ENCODE data around the gene ZNF19.
A peak's percentile ranks its signal among the peaks of the same experiment; 100 is the strongest.

The ZNF19 gene

GRCh38 chr16:71461686-71462648 is 27.2 kb downstream of the ZNF19 start, which contains the start of gene ZNF23:
Gene ZNF23, minus strand, starts transcription at chr16:71462247. Its CDS starts 5,451 bp downstream, at chr16:71456796.
- H3K4me3 ChIP-seq (ENCODE audit: low read depth, low read length) = peak within 1 kb of the TSS; percentile 94
- peak; percentile 85 for DNase-seq (ENCODE audit: low read depth)
- TF ChIP-seq MYC (IDR thresholded peaks at IDR 0.05; ENCODE audit: low read depth, low read length) (peak; percentile 90), CTCF (IDR thresholded peaks at IDR 0.05; ENCODE audit: low read depth, low read length) (no peak), POLR2A (IDR thresholded peaks at IDR 0.05; ENCODE audit: extremely low read depth, insufficient read length) (peak; percentile 91), MAX (IDR thresholded peaks at IDR 0.05; ENCODE audit: low read depth, low read length) (peak; percentile 62; the same call in 1 of the 2 replicates)

- DNase-seq (ENCODE audit: low read depth) = no peak
- H3K4me3 ChIP-seq (ENCODE audit: low read depth, low read length) = peak overlapping the region; percentile 94
- TF ChIP-seq MAX (IDR thresholded peaks at IDR 0.05; ENCODE audit: low read depth, low read length) (no peak), POLR2A (IDR thresholded peaks at IDR 0.05; ENCODE audit: extremely low read depth, insufficient read length) (no peak), MYC (IDR thresholded peaks at IDR 0.05; ENCODE audit: low read depth, low read length) (no peak), CTCF (IDR thresholded peaks at IDR 0.05; ENCODE audit: low read depth, low read length) (no peak)
Measured at GRCh38 chr16:71460941-71461340, 28.2 kb downstream of the ZNF19 start.

- no peak for DNase-seq (ENCODE audit: low read depth)
- no peak overlapping the region for H3K4me3 ChIP-seq (ENCODE audit: low read depth, low read length)
- TF ChIP-seq POLR2A (IDR thresholded peaks at IDR 0.05; ENCODE audit: extremely low read depth, insufficient read length) = no peak
- TF ChIP-seq MYC (IDR thresholded peaks at IDR 0.05; ENCODE audit: low read depth, low read length) = no peak
- no peak for TF ChIP-seq CTCF (IDR thresholded peaks at IDR 0.05; ENCODE audit: low read depth, low read length)
- TF ChIP-seq MAX (IDR thresholded peaks at IDR 0.05; ENCODE audit: low read depth, low read length) = no peak
Measured at GRCh38 chr16:71460236-71460635, 28.9 kb downstream of the ZNF19 start.

GRCh38 chr16:71459510-71459909 is 29.6 kb downstream of the ZNF19 start:
- DNase-seq (ENCODE audit: low read depth) = no peak
- H3K4me3 ChIP-seq (ENCODE audit: low read depth, low read length) = no peak overlapping the region
- TF ChIP-seq MAX (IDR thresholded peaks at IDR 0.05; ENCODE audit: low read depth, low read length) = no peak

- no peak for TF ChIP-seq CTCF (IDR thresholded peaks at IDR 0.05; ENCODE audit: low read depth, low read length)
- DNase-seq (ENCODE audit: low read depth) = no peak
- no peak overlapping the region for H3K4me3 ChIP-seq (ENCODE audit: low read depth, low read length)
Measured at GRCh38 chr16:71456801-71457200, 32.3 kb downstream of the ZNF19 start.

GRCh38 chr16:71453036-71453435 is 36.1 kb downstream of the ZNF19 start:
- no peak for DNase-seq (ENCODE audit: low read depth)
- no peak overlapping the region for H3K4me3 ChIP-seq (ENCODE audit: low read depth, low read length)
- TF ChIP-seq MYC (IDR thresholded peaks at IDR 0.05; ENCODE audit: low read depth, low read length) (no peak), MAX (IDR thresholded peaks at IDR 0.05; ENCODE audit: low read depth, low read length) (no peak), POLR2A (IDR thresholded peaks at IDR 0.05; ENCODE audit: extremely low read depth, insufficient read length) (no peak), CTCF (IDR thresholded peaks at IDR 0.05; ENCODE audit: low read depth, low read length) (no peak)
